WTC11 (cell line): ENCODE results near the gene HS6ST1. TPM values are rescaled to one million over a fixed set of nuclear protein-coding genes. Genes with fewer than 3 reads are reported as not detected.

Experiments
- ATAC-seq: fragments of 200-7000 bp; cut with Tn5 transposase; 2 replicates; pipeline ENCODE4 v1.10.0; 2021; ENCODE audit warnings: mild to moderate bottlenecking, moderate library complexity
- CTCF ChIA-PET: fragments of 300-600 bp; sonication (Branson Sonifier 250); formaldehyde crosslinking; loops from one replicate; lab custom pipeline; 2021; ENCODE audit warnings: antibody characterized with exemption; lab: Charles Lee
- POLR2A ChIA-PET: fragments of 350-600 bp; sonication (Branson Sonifier 250); formaldehyde crosslinking; loops from one replicate; lab custom pipeline; 2021; ENCODE audit warnings: antibody characterized with exemption; lab: Charles Lee
- DNase-seq: peaks from one replicate; pipeline ENCODE4 v3.0.0; 2021; ENCODE audit warnings: low spot score
- H3K27ac Mint-ChIP-seq: 2 replicates; pipeline ENCODE4 v1.8.0; 2021; ENCODE audit warnings: mixed read lengths
- H3K27me3 Mint-ChIP-seq: 2 replicates; pipeline ENCODE4 v1.8.0; 2021; ENCODE audit warnings: low read depth, mild to moderate bottlenecking, moderate library complexity, mixed read lengths
- H3K36me3 Mint-ChIP-seq: 2 replicates; pipeline ENCODE4 v1.8.0; 2021; ENCODE audit warnings: mixed read lengths
- H3K4me1 Mint-ChIP-seq: 2 replicates; pipeline ENCODE4 v1.8.0; 2022; ENCODE audit warnings: mixed read lengths
- H3K4me3 Mint-ChIP-seq: 2 replicates; pipeline ENCODE4 v1.8.0; 2021; ENCODE audit warnings: mild to moderate bottlenecking, moderate library complexity, mixed read lengths
- H3K9me3 Mint-ChIP-seq: 2 replicates; pipeline ENCODE4 v1.8.0; 2021; ENCODE audit warnings: mixed read lengths
- ARID4B ChIP-seq: sonication (generic); formaldehyde crosslinking; IDR thresholded peaks from 2 replicates; pipeline ENCODE4 v1.8.0; 2023; ENCODE audit warnings: missing genetic modification reagents, mild to moderate bottlenecking, borderline replicate concordance
- CDX4 ChIP-seq: fragments of 250-450 bp; sonication (Bioruptor Pico); IDR thresholded peaks from 2 replicates; pipeline ENCODE4 v1.9.0; 2021; ENCODE audit warnings: moderate library complexity, mild to moderate bottlenecking, inconsistent platforms, borderline replicate concordance
- GABPB1 ChIP-seq: sonication (generic); formaldehyde crosslinking; IDR thresholded peaks from 2 replicates; pipeline ENCODE4 v1.8.1; 2023; ENCODE audit warnings: mild to moderate bottlenecking, missing genetic modification reagents
- HMGA2 ChIP-seq: fragments of 250-450 bp; sonication (Bioruptor Pico); IDR thresholded peaks from 2 replicates; pipeline ENCODE4 v1.4.0; 2021; ENCODE audit warnings: mild to moderate bottlenecking, moderate library complexity
- RELA ChIP-seq: sonication (generic); formaldehyde crosslinking; IDR thresholded peaks from 2 replicates; pipeline ENCODE4 v1.8.1; 2022; ENCODE audit warnings: missing genetic modification reagents, mild to moderate bottlenecking, borderline replicate concordance
- total RNA-seq: library from RNA; stranded (reverse); gene quantifications from 3 replicates; pipeline ENCODE4 v1.2.3, GENCODE V29; 2021
- TF ChIP-seq, protein P1 (sequence below): sonication (generic); formaldehyde crosslinking; IDR thresholded peaks from 2 replicates; pipeline ENCODE4 v1.8.0; 2022; ENCODE audit warnings: mild to moderate bottlenecking, missing genetic modification reagents
- TF ChIP-seq, protein P2 (sequence below): fragments of 200-600 bp; IDR thresholded peaks from 2 replicates; pipeline ENCODE4 v1.8.0; 2022; ENCODE audit warnings: antibody characterized with exemption
- TF ChIP-seq, protein P3 (sequence below): fragments of 250-450 bp; sonication (Bioruptor Pico); IDR thresholded peaks from 2 replicates; pipeline ENCODE4 v1.9.0; 2021; ENCODE audit warnings: mild to moderate bottlenecking, borderline replicate concordance

The HS6ST1 gene
- total RNA-seq, 1 experiment from 2014 or later = 55.5 TPM

DNA sequence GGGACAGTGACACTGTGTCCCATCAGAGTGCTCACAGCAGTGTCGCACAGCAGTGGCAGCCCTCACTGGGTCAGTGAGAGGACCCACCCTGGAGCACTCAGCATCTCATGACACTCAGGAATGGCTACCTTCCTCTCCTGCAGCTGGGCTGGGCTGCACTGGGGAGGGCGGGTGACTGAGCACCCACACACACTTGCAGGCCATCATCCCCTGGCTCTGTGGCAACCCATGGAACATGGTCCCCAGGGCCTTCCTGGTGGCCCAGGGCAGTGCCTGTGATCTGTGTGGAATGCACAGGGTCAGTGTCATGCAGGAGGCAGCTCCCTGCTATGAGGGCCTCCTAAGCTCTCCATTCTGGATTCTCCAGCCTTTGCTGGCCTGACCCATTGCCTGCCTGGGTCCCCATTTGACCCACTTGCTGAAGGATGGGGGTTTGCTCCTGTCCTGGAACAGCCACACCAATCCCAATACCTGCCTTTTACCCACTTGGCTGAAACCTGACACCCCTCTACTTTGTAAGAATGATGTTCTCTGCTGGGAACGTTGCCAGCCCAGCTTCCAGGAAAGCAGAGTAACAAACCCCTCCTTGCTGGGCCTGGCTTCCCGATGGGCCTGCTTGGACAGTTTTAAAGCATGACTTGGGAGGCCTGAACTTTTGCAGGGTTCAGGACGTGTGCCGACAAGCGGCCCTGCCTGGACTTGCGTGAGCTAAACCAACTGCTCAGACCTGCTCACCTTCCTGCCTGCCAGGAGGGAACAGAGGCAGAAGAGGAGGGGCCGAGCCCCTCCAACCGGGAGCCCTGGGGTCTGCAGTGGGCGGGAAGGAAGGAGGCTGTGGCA, 13.7 kb downstream of the HS6ST1 start:
- Mint-ChIP-seq H3K27ac (peak overlapping the region; percentile 58; the same call in 1 of the 2 replicates), H3K4me1 (peaks cover 57% of the 10 kb centered on the region), H3K9me3 (no peaks in the 10 kb centered on the region), H3K27me3 (no peaks in the 10 kb centered on the region), H3K36me3 (no peaks in the 10 kb centered on the region), H3K4me3 (no peak overlapping the region)
- ChIA-PET CTCF (interaction anchor here (0.6 to 1.1 kb wide), 5 partner anchors 11 to 44 kb away, joined by 3 to 5 read pairs (median 3); no protein-coding TSS in a partner anchor), POLR2A (interaction anchor here (1.0 kb wide), 1 partner anchor 11 kb away, joined by 3 read pairs; no protein-coding TSS in a partner anchor)
- DNase-seq = peak; percentile 48
- peak; percentile 63 for ATAC-seq
- TF ChIP-seq, protein P1, sequence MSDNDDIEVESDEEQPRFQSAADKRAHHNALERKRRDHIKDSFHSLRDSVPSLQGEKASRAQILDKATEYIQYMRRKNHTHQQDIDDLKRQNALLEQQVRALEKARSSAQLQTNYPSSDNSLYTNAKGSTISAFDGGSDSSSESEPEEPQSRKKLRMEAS = no peak
- peak; percentile 30; the same call in 1 of the 2 replicates for TF ChIP-seq GABPB1 (CRISPR knock-in tag)

GRCh38 chr2:128304330-128304714, 14.3 kb downstream of the HS6ST1 start:
- DNase-seq (no peak), ATAC-seq (no peak)
- no peaks in the 10 kb centered on the region for H3K27me3 Mint-ChIP-seq
- H3K36me3 Mint-ChIP-seq = no peaks in the 10 kb centered on the region
- peaks cover 53% of the 10 kb centered on the region for H3K4me1 Mint-ChIP-seq
- TF ChIP-seq, protein P2, sequence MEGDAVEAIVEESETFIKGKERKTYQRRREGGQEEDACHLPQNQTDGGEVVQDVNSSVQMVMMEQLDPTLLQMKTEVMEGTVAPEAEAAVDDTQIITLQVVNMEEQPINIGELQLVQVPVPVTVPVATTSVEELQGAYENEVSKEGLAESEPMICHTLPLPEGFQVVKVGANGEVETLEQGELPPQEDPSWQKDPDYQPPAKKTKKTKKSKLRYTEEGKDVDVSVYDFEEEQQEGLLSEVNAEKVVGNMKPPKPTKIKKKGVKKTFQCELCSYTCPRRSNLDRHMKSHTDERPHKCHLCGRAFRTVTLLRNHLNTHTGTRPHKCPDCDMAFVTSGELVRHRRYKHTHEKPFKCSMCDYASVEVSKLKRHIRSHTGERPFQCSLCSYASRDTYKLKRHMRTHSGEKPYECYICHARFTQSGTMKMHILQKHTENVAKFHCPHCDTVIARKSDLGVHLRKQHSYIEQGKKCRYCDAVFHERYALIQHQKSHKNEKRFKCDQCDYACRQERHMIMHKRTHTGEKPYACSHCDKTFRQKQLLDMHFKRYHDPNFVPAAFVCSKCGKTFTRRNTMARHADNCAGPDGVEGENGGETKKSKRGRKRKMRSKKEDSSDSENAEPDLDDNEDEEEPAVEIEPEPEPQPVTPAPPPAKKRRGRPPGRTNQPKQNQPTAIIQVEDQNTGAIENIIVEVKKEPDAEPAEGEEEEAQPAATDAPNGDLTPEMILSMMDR = no peak
- TF ChIP-seq ARID4B (CRISPR knock-in tag) = no peak
- no peak for TF ChIP-seq HMGA2 (CRISPR knock-in tag)
- TF ChIP-seq, protein P3, sequence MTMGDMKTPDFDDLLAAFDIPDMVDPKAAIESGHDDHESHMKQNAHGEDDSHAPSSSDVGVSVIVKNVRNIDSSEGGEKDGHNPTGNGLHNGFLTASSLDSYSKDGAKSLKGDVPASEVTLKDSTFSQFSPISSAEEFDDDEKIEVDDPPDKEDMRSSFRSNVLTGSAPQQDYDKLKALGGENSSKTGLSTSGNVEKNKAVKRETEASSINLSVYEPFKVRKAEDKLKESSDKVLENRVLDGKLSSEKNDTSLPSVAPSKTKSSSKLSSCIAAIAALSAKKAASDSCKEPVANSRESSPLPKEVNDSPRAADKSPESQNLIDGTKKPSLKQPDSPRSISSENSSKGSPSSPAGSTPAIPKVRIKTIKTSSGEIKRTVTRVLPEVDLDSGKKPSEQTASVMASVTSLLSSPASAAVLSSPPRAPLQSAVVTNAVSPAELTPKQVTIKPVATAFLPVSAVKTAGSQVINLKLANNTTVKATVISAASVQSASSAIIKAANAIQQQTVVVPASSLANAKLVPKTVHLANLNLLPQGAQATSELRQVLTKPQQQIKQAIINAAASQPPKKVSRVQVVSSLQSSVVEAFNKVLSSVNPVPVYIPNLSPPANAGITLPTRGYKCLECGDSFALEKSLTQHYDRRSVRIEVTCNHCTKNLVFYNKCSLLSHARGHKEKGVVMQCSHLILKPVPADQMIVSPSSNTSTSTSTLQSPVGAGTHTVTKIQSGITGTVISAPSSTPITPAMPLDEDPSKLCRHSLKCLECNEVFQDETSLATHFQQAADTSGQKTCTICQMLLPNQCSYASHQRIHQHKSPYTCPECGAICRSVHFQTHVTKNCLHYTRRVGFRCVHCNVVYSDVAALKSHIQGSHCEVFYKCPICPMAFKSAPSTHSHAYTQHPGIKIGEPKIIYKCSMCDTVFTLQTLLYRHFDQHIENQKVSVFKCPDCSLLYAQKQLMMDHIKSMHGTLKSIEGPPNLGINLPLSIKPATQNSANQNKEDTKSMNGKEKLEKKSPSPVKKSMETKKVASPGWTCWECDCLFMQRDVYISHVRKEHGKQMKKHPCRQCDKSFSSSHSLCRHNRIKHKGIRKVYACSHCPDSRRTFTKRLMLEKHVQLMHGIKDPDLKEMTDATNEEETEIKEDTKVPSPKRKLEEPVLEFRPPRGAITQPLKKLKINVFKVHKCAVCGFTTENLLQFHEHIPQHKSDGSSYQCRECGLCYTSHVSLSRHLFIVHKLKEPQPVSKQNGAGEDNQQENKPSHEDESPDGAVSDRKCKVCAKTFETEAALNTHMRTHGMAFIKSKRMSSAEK = no peak
- no peak for TF ChIP-seq CDX4 (CRISPR knock-in tag)
- TF ChIP-seq RELA = no peak
- CTCF ChIA-PET = interaction anchor here (0.9 to 1.1 kb wide), 2 partner anchors 17 to 44 kb away, joined by 3 to 4 read pairs; no protein-coding TSS in a partner anchor
- H3K27ac Mint-ChIP-seq = no peak overlapping the region
- POLR2A ChIA-PET = no interaction called here
- H3K4me3 Mint-ChIP-seq = no peak overlapping the region
- no peaks in the 10 kb centered on the region for H3K9me3 Mint-ChIP-seq
